ENCODE results near the gene KIF23.
"Not testable (repeated sequence)": the region's sequence is repeated elsewhere in the genome, so short reads cannot be mapped to it uniquely, and the experiment has no call there.

The KIF23 gene

DNA sequence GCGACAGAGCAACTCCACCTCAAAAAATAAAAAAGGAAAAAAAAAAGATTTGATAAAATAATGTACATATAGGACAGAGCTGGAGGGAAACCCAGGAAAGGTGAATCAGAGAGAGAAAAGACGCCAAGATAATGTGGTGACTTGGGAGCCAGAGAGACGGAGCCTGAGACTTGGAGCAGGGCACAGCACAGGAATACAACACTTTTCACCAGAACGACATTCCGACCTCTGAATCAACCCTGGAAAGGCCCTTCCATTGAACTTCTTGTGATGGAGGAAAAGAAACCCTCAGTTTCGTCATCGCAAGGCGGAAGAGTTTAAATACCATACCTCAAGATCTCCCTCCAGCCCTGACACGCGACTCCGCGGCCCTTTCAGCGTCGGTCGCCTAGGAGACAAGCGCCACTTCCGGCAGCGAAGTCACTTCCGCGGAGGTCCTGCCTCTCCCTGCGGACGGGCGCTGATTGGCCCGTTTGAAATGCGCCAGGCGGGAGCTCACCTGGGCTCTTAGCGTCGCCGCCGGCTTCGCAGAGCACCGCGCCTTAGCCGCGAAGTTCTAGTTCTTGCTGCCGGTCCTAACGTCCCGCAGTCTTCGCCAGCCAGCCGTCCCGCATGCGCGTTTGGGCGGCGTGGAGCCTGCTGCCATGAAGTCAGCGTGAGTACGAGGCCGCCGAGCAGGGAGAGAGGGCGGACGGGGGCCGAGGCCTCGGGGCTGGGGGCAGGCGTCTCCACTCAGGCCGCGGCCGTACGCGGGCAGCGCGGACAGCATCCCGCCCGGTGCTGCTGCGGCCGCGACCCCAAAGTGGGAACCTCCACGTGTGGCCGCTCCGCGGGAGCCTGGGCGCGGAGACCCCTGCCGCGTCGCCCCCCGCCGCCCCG lies at the start of gene KIF23:
Gene KIF23, plus strand, starts transcription at position 528 of the 879 bp plus-strand sequence. Its CDS starts 117 bp downstream, at position 645.
- peak; percentile 100 for DNase-seq

DNA sequence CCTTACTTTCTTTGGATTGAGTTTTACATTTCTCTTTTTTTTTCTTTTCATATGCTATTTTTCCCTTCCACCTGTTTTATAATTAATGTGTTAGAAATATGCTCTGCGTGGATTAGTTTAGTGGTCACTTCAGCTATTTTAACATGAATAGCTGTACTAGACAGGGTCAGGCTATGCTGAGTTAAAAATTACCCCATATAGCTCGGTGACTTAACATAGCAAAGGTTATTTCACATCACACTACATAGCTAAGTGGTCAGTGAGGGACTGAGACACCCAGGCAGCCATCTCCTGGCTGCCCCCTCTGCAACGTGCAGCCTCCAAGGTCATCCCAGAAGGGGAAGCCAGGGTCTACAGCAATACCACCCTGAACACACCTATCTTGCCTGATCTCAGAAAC lies 46.9 kb upstream of the KIF23 start:
- DNase-seq, result no peak

DNA sequence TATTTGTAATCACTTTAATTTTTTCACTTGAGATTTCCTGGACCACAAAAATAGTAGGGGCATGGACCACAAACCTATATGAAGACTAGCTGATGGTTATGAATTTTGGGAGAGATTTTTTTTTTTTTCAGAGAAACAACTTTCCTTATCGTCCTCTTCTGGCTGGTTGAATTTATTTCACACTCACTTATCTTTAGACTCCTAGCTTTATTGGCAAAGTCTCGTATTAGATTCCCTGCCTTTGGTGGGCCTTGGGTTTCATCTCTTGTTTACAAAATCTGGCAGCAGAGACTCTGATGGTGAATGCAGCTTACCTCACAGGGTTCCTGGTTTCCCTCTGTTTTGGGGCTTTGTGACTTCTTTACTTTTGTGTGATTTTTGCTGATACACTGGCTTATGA lies 44.5 kb upstream of the KIF23 start:
- DNase-seq, result no peak

DNA sequence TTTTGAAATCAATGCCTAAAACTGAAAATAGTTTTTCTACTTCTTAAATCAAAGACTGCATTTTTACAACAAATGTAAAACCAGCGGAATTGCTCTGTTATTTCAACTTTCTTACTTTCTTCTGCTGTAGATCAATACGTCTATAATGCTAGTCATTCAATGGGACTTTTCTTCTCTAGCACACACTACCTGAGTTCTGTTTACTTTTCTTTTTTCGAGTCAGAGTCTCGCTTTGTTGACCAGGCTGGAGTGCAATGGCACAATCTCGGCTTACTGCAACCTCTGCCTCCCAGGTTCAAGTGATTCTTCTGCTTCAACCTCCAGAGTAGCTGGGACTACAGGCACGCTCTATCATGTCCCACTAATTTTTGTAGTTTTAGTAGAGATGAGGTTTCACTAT lies 40.7 kb upstream of the KIF23 start:
- no peak for DNase-seq

DNA sequence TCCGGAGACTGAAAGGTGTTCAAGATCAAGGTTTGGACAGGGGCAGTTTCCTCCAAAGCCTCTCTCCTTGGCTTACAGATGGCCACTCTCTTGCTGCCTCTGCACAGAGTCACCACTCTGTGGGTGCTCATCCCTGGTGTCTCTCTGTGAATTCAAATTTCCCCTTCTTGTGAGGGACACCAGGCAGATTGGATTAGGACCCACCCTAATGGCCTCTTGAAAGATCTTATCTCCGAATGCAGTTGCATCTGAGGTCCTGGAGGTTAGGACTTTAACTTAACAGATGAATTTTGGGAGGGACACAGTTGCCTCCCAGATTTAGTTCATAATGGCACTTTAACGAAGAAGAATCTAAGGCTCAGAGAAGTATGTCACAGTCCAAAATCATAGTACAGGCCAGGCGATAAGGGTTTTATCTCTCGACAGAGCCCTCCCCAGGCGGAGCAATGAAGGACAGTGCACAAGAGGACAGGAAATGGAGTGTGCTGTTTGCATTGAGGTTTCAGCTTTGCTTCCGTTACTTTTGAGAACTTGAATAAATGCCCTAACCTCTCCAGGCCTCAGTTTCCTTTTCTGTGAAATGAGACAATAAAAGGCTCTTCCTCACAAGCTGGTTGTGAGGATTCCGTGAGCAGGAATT lies 38.9 kb upstream of the KIF23 start:
- no peak for DNase-seq

DNA sequence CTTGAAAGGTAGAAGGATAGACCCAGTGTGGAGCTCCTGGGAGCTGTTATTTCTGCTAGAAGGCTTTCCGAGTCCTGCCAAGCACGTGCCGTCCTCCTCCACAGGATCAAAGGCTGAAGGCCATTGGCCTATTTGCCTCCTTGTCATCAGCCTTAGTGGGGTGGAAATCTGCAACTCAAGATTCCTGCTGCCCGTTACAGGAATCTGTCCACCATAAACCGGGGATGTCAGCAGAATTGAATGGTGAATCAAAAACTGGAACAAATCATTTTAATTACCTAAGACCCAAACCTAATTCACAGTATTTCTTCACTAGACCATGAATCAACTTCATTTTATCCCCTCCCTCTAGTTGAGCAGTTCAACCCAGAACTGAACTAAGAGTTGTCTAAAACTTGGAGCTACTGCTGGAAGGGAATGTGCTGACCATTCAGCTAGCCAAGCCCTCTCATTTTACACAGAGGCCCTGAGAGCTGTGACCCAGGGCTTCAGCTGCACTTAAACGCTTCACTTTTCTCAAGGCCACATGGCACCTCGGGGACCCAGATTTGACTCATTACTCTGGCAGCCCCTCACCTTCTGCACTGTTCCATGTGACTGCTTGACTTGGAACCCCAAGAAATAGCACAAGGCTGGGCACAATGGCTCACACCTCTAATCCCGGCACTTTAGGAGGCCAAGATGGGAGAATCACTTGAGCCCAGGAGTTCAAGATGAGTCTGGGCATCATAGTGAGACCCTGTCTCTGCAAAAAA lies 36.8 kb upstream of the KIF23 start:
- no peak for DNase-seq

DNA sequence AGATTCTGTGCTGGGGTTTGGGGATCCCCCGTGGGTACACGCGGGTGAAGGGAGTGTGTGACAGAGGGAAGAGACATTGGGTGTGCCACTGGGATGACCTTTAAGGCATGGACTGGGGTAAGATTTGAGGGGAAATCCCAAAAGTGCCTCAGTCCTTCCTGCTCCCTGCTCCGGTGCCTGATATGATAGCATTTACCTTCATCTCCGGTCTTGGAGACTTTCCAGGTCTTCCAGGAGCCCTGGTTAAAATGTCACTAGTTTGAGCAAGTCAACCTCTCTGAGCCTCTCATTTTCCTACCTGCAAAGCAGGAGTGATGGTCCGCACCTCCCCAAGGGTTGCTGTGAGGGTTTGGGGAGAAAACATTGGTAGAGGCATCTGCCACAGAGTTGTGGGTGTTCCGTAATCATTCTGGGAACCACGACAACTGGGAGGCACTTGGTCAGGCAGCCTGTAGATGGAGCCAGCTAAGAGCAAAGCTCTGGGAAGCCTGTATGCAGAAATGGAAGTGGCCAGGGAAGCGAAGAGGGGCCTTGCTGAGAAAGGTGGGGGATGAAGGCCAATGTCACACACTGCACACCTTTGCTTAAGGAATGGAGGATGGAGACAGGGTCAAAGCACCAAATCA lies 33.9 kb upstream of the KIF23 start:
- DNase-seq, result peak; percentile 30

DNA sequence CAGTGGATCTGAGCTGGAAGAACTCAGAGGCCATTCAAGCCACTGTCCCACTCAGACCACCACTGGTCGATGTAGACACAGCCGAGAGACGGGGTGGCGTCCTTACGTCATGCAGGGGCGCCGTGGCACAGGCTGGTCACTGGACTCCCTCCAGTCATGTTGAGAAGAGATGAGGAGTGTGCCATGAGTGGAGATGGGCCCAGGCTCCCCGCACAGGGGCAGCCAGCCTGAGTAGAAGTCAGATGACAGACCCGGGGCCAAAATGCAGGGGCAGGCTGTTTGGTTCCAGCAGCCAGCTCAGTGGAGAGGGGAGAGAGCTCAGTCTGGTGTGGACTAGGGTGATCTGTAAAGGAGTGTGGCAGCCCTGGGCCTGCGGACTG lies 33.4 kb upstream of the KIF23 start:
- no peak for DNase-seq

DNA sequence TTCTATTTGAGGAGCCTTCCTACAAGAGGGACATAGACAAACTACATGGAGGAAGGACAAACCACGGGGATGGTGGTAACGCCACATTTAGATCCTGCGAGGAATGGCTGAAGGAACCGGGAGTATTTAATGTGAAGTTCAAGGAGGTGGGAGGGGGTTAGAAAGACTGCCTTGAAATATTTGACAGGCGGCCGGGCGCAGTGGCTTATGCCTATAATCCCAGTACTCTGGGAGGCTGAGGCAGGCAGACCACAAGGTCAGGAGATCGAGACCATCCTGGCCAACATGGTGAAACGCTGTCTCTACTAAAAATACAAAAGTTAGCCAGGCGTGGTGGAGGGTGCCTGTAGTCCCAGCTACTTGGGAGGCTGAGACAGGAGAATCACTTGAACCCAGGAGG lies 32.0 kb upstream of the KIF23 start:
- not testable (repeated sequence) for DNase-seq

DNA sequence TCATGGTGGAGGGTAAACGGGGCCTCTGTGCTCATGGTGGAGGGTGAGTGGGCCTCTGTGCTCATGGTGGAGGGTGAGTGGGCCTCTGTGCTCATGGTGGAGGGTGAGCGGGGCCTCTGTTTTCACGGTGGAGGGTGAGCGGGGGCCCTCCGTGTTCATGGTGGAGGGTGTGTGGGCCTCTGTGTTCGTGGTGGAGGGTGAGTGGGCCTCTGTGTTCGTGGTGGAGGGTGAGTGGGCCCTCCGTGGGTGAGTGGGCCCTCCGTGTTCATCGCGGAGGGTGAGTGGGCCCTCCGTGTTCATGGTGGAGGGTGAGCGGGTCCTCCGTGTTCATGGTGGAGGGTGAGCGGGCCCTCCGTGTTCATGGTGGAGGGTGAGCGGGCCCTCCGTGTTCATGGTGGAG lies 30.1 kb upstream of the KIF23 start:
- DNase-seq, result not testable (repeated sequence)

DNA sequence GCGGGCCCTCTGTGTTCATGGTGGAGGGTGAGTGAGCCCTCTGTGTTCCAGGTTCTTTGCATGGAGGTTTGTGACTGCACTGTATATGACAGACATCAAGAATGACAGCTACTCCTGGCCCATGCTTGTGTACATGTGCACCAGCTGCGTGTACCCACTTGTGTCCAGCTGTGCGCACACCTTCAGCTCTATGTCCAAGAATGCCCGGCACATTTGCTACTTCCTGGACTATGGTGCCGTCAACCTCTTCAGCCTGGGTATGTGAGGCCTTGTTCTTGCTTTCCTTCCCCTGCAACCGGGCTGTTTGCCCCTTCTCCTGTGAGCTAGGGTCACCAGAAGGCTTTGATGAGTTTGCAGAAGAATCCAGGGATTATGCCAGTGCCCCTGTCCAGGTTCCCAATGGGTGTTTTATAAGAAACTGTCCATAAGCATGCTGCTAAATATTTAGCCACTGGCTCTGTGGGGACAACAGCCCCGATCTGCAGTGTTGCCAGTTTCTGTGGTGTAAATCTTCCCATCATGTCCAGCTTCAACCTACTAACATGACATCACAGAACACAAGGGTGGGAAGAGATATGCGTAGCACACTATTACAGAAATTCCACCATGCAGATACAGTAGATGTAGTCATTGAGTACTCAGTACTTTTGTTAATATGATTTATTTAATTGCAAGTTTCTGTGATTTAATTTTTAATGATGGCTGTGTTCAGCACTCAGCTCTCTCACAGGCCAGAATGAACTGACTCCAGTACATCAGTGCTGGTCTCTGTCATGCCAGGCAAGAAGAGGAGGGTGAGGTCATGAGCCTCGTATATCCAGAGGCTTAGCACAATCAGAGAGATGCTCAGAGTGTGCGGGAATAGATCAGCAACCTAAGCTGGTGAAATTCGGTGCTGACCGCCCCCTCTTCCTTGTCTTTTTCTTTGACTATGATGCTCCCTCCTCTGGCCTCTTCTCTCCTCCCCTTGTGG lies 29.2 kb upstream of the KIF23 start:
- no peak for DNase-seq

DNA sequence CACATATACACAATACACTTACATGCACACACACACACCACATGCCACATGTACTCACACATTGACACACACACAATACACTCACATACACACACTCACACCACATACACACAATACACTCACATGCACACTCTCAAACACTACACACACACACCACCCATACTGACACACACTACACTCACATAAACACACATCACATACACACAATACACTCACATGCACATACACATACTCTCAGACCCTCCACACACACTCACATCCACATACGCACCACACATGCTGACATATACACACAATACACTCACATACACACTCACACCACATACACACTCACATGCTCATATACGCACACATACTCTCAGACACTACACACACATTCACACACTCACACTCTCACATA lies 28.3 kb upstream of the KIF23 start:
- DNase-seq, result no peak

DNA sequence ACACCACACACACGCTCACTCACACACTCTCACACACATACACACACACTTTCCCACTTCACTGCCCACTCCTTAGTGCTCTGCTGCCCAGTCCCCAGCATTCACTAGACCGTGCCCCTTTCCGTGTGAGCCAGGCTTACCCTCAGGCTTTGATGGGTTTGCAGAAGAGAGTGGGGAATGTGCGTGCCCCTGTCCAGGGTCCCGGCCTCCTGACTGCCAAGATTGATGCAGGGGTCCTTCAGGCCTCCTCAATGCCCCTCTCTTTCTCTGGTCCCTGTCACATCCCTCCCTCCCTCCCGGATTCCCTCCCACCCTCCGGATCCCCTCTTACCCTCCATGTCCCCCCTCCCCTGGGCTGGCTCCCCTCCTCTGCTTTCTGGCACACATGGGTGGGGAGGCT lies 27.9 kb upstream of the KIF23 start:
- no peak for DNase-seq

DNA sequence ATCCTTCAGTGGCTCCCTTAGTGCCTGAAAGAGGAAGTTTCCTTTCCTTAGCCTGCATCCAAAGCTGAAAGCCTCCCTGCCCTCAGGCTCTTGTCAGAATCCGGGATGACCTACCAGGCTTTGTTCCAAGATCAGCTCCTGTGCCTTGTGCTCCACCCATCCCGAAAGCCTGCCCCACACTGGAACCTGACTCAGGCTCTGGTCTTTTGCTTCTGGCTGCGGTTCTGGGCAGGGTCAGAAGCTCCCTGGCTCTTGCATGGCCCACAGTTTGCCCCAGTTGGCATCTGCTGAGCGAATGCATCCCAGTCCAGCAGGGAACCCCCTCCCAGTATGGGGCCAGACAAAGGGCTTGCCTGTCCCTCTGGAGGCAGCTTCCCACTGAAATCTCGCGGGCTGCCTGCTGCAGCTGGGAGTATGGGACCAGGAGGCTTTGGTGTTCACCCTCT lies 25.9 kb upstream of the KIF23 start:
- no peak for DNase-seq

DNA sequence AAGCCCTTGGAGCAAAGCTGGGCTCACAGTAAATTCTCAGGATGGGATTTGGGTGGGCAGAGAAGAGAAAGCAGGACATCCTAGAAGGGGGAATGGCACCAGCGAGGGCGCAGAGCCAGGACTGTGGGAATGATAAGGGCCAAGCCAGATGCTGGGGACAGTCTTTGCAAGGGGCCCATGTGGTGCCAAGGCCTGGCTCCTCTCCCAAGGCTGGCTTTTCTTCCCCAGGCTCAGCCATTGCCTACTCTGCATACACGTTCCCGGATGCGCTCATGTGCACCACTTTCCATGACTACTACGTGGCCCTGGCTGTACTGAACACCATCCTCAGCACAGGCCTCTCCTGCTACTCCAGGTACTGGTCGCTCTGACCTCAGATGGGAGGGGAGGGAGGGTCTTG lies 24.7 kb upstream of the KIF23 start:
- DNase-seq, result no peak

DNA sequence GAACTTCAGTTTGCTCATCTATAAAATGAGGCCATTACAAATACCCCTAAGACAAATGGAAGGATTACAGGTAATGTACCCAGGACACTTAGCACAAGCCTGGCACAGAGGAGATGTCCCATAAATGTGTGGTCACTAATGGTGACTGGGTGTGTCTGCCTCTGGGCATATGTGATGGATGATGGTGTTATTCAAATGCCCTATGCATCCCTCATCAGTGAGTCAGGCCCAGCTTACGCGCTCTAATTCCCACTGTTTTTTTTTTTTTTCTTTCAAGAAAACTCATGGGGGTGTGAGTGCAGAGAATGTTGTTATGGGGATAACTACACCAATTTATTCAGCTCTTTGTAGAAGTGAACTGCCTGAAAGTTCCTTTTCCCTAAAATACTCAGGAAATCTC lies 23.6 kb upstream of the KIF23 start:
- no peak for DNase-seq

DNA sequence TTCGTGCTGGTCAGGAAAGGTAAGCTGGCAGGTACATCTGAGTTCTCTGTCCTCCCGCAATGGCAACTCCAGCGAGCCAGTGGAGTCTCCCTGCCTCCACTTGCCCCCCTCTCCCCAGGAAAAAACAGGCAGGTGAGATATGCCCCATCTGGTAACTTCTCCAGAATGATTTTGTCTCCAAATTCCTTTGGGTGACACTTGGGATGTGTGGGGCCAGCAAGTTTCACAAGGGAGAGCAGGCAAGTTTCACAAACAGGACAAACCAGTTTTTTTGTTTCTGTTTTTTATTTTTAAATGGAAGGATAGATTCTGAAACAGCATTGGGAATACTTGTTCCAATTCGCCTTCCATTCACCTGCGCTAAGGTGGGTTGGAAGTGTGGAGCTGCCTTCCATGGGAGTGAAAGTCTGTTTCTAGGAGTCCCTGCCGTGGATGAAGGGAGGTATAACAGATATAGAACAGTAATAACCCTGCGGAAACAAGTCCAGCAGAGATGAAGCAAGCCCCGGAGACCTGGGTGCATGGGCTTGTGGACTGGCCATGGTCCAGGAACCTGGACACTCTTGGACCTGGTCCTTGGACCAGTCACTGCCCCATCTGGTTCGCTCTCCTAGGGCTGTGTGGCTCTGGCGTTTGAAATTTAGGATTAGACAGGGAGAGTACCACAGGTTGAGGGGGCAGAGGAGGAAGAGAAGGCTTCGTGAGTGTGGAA lies 22.9 kb upstream of the KIF23 start:
- no peak for DNase-seq

DNA sequence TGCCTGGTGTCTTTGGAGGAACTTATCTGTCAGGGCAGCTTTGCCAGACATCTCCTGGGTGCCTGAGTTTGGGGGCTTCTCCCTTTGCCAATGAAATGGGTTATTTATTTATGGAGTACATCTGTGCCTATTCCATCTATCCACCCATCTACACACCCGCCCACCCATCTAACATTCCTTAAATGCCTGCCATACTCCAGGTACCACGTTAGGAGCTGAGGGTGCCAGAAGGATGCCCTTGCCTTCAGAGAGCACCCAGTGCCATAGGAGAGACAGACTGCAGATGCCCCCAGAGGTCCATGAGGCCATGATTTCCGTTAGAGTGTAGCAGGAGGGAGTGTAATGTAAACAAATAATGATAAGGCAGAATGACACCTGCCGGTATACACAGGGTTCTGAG lies 21.8 kb upstream of the KIF23 start:
- DNase-seq, result no peak

DNA sequence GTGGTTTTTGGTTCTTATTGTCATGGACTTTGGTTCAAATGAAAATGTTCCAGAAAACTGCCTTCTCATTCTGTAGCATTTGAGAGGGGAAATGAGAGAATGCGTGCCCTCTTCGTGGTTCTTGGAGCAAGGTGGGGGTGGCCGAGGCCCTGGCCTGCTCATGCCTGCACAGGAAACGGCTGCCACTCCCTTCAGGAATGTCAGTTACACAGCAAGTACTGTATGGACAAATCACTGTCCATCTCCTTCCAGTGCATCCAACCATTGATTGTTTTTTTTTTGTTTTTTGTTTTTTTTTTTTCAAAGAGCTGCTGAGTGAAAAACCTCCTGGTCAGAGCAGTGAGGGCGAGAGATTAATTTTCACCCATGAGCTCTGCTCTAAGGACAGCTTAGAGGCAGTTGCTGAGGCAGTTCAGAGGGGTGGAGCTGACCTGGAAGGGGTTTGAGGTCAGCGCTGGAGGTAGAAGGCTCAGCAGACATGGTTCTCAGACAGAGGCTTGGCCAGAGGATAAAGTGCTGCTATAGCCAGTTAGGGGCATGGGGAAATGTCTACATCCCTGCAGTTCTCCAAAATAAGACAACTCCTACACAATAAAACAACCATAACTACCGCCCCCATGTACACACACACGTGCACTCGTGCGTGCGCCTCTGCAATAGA lies 20.2 kb upstream of the KIF23 start:
- DNase-seq, result no peak

DNA sequence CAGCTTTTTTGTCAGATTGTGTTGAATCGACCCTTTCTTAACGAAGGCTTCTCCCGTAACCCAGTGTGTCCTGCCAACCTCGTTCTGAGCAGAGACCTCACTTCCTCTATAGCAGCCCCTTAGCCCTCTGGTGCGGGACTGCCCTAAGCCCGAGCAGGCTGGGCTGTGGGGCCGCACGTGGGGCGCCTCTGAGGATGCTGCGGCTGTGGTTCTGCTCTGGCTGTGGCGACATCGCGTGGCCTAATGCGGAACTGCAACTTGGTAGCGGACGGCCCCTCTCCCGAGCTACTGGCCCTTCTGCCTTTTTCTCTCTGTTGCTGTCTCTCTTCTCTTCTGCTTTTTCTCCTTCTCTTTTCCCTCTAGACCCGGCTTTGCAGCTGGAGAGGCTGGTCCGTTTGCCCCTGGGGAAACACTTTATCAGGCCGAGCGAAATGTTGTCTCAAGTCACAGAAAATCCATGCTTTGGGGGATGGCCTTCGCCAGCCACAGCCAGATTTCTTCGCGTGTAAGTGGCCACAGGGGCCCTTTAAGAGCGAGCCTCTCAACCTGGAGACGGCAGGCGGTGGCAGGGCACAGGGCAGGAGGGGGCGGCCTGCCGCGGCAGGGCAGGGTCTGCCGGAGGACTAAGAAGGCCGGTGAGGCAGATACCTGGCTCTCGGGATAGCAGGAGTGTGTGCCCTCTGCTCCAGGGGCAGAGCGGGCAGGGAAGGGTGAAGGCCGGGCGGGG lies 19.4 kb upstream of the KIF23 start:
- peak; percentile 90 for DNase-seq
